ENCODE results near the gene IL17RD. TPM values are rescaled to one million over a fixed set of nuclear protein-coding genes. Genes with fewer than 3 reads are reported as not detected.
"Not testable (repeated sequence)": the region's sequence is repeated elsewhere in the genome, so short reads cannot be mapped to it uniquely, and the experiment has no call there.

IL17RD gene
- polyA plus RNA-seq, 3 donors: not detected

DNA sequence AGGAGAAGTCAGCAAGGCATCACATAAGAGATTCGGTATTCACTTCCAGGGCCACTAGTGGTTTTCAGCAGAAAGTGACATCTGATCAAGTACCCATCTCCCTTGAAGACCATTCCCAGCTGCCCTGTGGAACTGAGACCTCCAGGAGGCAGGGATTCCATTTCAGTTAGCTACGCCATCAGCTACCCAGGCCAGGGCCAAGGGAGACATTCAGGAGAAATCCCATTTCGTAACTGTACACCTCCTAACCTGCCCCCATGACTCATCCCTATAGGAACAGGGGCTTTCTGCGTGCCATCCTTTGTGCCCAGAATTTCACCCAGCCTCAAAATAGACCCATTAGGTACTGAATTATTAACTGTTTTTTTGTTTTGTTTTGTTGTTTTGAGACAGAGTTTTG lies 79.9 kb downstream of the IL17RD start:
- Histone ChIP-seq H3K4me1 (ENCODE audit: control insufficient read depth in 1 of 2, insufficient read depth in 2 of 2, low read length in 2 of 2) (no peaks in the 10 kb centered on the region), H3K36me3 (replicated peaks in 1 of 2; ENCODE audit: control insufficient read depth in 1 of 2, insufficient read depth in 2 of 2, low read length in 2 of 2) (no peaks in the 10 kb centered on the region), H3K4me2 (replicated peaks; ENCODE audit: extremely low read depth, low read length, poor library complexity, severe bottlenecking) (no peak overlapping the region), H4K20me1 (ENCODE audit: insufficient read depth, low read length) (no peaks in the 10 kb centered on the region), H2AFZ (ENCODE audit: insufficient read depth, low read depth, low read length, poor library complexity, severe bottlenecking) (no peak overlapping the region), H3K27ac (ENCODE audit: low read depth in 1 of 2, low read length in 2 of 2) (no peak overlapping the region), H3K9me3 (replicated peaks in 1 of 2; ENCODE audit: control insufficient read depth in 1 of 2, insufficient read depth in 1 of 2, low read length in 2 of 2) (no peaks in the 10 kb centered on the region), H3K4me3 (replicated peaks in 1 of 3; ENCODE audit: low read depth in 2 of 3, low read length in 3 of 3) (no peak overlapping the region), H3K9ac (ENCODE audit: insufficient read depth, low read length, poor library complexity, severe bottlenecking) (no peak overlapping the region), H3K27me3 (ENCODE audit: control insufficient read depth in 2 of 2, insufficient read depth in 2 of 2, low read length in 2 of 2) (peaks cover 0 to 11% of the 10 kb centered on the region in 2 donors), H3K79me2 (ENCODE audit: insufficient read depth, low read length) (no peaks in the 10 kb centered on the region)
- no peak overlapping the region for H3K4me3 Mint-ChIP-seq
- DNase-seq: no peak
- H3K27me3 Mint-ChIP-seq (ENCODE audit: low read depth in 3 of 3): peaks cover 10 to 19% (median 13%) of the 10 kb centered on the region in 3 donors
- peaks cover 10% of the 10 kb centered on the region for H3K4me1 Mint-ChIP-seq
- 90% methylated on average over 2 of the region's 4 CpGs for WGBS (ENCODE audit: insufficient coverage)
- H3K27ac Mint-ChIP-seq: no peak overlapping the region
- no peaks in the 10 kb centered on the region for H3K9me3 Mint-ChIP-seq
- no peaks in the 10 kb centered on the region for H3K36me3 Mint-ChIP-seq
- TF ChIP-seq, protein P1, sequence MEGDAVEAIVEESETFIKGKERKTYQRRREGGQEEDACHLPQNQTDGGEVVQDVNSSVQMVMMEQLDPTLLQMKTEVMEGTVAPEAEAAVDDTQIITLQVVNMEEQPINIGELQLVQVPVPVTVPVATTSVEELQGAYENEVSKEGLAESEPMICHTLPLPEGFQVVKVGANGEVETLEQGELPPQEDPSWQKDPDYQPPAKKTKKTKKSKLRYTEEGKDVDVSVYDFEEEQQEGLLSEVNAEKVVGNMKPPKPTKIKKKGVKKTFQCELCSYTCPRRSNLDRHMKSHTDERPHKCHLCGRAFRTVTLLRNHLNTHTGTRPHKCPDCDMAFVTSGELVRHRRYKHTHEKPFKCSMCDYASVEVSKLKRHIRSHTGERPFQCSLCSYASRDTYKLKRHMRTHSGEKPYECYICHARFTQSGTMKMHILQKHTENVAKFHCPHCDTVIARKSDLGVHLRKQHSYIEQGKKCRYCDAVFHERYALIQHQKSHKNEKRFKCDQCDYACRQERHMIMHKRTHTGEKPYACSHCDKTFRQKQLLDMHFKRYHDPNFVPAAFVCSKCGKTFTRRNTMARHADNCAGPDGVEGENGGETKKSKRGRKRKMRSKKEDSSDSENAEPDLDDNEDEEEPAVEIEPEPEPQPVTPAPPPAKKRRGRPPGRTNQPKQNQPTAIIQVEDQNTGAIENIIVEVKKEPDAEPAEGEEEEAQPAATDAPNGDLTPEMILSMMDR (IDR thresholded peaks at IDR 0.05): no peak
- intact Hi-C loops (cut with micrococcal nuclease): loop anchor here (5.0 to 10.0 kb wide), 3 partner anchors 33 to 400 kb away; partner anchors contain the start of gene TASOR (in 1 of the 2)

DNA sequence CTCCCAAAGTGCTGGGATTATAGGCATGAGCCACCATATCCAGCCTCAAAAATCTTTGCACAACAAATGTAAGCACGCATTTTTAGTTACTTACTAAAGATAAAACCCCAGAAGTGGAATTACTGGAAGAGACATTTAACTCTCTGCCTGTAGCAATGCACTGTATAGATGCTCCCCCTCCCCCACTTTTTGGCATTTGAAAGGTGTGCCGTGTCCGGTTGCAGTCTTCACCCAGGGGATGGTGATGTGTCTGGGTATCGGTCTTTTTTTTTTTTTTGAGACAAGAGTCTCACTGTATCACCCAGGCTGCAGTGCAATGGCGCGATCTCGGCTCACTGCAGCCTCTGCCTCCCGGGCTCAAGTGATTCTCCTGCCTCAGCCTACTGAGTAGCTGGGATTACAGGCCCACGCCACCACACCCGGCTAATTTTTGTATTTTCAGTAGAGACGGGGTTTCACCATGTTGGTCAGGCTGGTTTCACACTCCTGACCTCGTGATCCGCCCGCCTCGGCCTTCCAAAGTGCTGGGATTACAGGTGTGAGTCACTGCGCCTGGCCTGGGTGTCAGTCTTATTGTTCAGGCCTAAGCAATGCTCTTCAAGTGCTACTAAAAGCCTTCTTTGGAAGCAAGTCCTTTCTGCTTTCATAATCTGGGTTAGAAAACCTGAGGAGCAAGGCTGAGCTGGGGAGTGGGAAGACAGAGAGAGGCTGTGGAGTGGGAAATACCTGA lies 81.7 kb downstream of the IL17RD start:
- H3K4me3 ChIP-seq (replicated peaks in 1 of 3; ENCODE audit: low read depth in 2 of 3, low read length in 3 of 3); H3K4me2 ChIP-seq (replicated peaks; ENCODE audit: extremely low read depth, low read length, poor library complexity, severe bottlenecking); H4K20me1 ChIP-seq (ENCODE audit: insufficient read depth, low read length); H3K27ac Mint-ChIP-seq; H3K4me1 ChIP-seq (ENCODE audit: control insufficient read depth in 1 of 2, insufficient read depth in 2 of 2, low read length in 2 of 2); DNase-seq; H3K4me3 Mint-ChIP-seq; H3K9me3 Mint-ChIP-seq; H3K79me2 ChIP-seq (ENCODE audit: insufficient read depth, low read length); H2AFZ ChIP-seq (ENCODE audit: insufficient read depth, low read depth, low read length, poor library complexity, severe bottlenecking); H3K4me1 Mint-ChIP-seq; H3K9ac ChIP-seq (ENCODE audit: insufficient read depth, low read length, poor library complexity, severe bottlenecking); H3K36me3 ChIP-seq (replicated peaks in 1 of 2; ENCODE audit: control insufficient read depth in 1 of 2, insufficient read depth in 2 of 2, low read length in 2 of 2); H3K36me3 Mint-ChIP-seq; H3K9me3 ChIP-seq (replicated peaks in 1 of 2; ENCODE audit: control insufficient read depth in 1 of 2, insufficient read depth in 1 of 2, low read length in 2 of 2); H3K27ac ChIP-seq (ENCODE audit: low read depth in 1 of 2, low read length in 2 of 2): not testable (repeated sequence)
- intact Hi-C loops (cut with micrococcal nuclease): loop anchor here (10.0 kb wide), 2 partner anchors 49 to 399 kb away; partner anchors contain the start of gene TASOR (in 1 of the 2)
- H3K27me3 Mint-ChIP-seq (ENCODE audit: low read depth in 3 of 3): peaks cover 21 to 30% (median 26%) of the 10 kb centered on the region in 3 donors
- 100% methylated on average over 10 of the region's 16 CpGs for WGBS (ENCODE audit: insufficient coverage)
- H3K27me3 ChIP-seq (ENCODE audit: control insufficient read depth in 2 of 2, insufficient read depth in 2 of 2, low read length in 2 of 2): peaks cover 0 to 27% of the 10 kb centered on the region in 2 donors

Measured in CD14-positive monocyte (primary cell).